ENCODE data around the gene KIF17. TPM values are rescaled to one million over a fixed set of nuclear protein-coding genes. Genes with fewer than 3 reads are reported as not detected.

Gene KIF17
- total RNA-seq: 25.2 and 28.1 TPM in 2 replicates

GRCh38 chr1:20717452-20718342, at the start of gene KIF17:
KIF17 (minus strand) TSS chr1:20718007; CDS start chr1:20717706, 301 bp downstream.

GRCh38 chr1:20732588-20733359, 15.0 kb upstream of the KIF17 start, which contains the start of gene SH2D5:
SH2D5 (minus strand) TSS chr1:20732703; CDS start chr1:20728044, 4,659 bp downstream.

GRCh38 chr1:20661207-20662109, 56.3 kb downstream of the KIF17 start, which contains the start of gene DDOST:
DDOST (minus strand) TSS chr1:20661369; CDS start chr1:20661350, 19 bp downstream.

GRCh38 chr1:20633190-20634064, 84.4 kb downstream of the KIF17 start, which contains the start of gene PINK1:
PINK1 (plus strand) TSS chr1:20633458; CDS start chr1:20633549, 91 bp downstream.

Other genes with a start within 250 kb of the KIF17 start
- 2.2 and 3.7 TPM in 2 replicates for gene CAMK2N1, start 231.8 kb downstream of the KIF17 start, total RNA-seq
- 34.6 and 38.0 TPM in 2 replicates for gene MUL1, start 209.9 kb downstream of the KIF17 start, total RNA-seq
- gene FAM43B, start 165.4 kb downstream of the KIF17 start, total RNA-seq: not detected in 2 replicates
- 0.13 and 1.1 TPM in 2 replicates for gene CDA, start 128.9 kb downstream of the KIF17 start, total RNA-seq
- gene PINK1, start 84.5 kb downstream of the KIF17 start, total RNA-seq: 33.5 and 36.4 TPM in 2 replicates
- gene DDOST, start 56.6 kb downstream of the KIF17 start, total RNA-seq: 301 and 336 TPM in 2 replicates
- gene SH2D5, start 14.7 kb upstream of the KIF17 start, total RNA-seq: 2.9 and 5.1 TPM in 2 replicates
- 103 and 110 TPM in 2 replicates for gene HP1BP3, start 69.3 kb upstream of the KIF17 start, total RNA-seq

Measured in mammary microvascular endothelial cell (primary cell).